Measurements from ENCODE around the gene SLAIN2. TPM values are rescaled to one million over a fixed set of nuclear protein-coding genes. Genes with fewer than 3 reads are reported as not detected.

Gene SLAIN2
- total RNA-seq, 1 experiment from 2014 or later, result 64.6 TPM

GRCh38 chr4:48346594-48346993, 5.3 kb downstream of the SLAIN2 start:
- H3K27me3 ChIP-seq (ENCODE audit: low read length), result no peaks in the 10 kb centered on the region
- H3K4me1 ChIP-seq (ENCODE audit: low read length), result peaks cover 27% of the 10 kb centered on the region

GRCh38 chr4:48347282-48347921, 6.1 kb downstream of the SLAIN2 start:
- Histone ChIP-seq H3K9me3 (ENCODE audit: low read length) (no peaks in the 10 kb centered on the region), H3K4me1 (ENCODE audit: low read length) (peaks cover 27% of the 10 kb centered on the region), H4K20me1 (ENCODE audit: insufficient read depth, low read depth, low read length) (peaks cover 15% of the 10 kb centered on the region; the same call in 1 of the 2 replicates), H3K9me2 (replicated peaks; ENCODE audit: insufficient read depth, low read length) (no peaks in the 10 kb centered on the region), H3K9ac (ENCODE audit: low read length) (no peak overlapping the region), H3K4me3 (ENCODE audit: low read length) (no peak overlapping the region), H3K27ac (ENCODE audit: low read length) (no peak overlapping the region), H3K79me2 (ENCODE audit: low read length) (peaks cover 99% of the 10 kb centered on the region), H3K4me2 (ENCODE audit: low read depth, low read length, poor library complexity, severe bottlenecking) (no peak overlapping the region), H3K27me3 (ENCODE audit: low read length) (no peaks in the 10 kb centered on the region), H2AFZ (ENCODE audit: low read length) (no peak overlapping the region), H3K36me3 (ENCODE audit: insufficient read depth, low read length) (no peaks in the 10 kb centered on the region; the same call in 1 of the 2 replicates)
- DNase-seq, result no peak

More at GRCh38 chr4:48346594-48346993, 5.3 kb downstream of the SLAIN2 start:
- no peak overlapping the region for H3K4me2 ChIP-seq (ENCODE audit: low read depth, low read length, poor library complexity, severe bottlenecking)
- H3K4me3 ChIP-seq (ENCODE audit: low read length), result no peak overlapping the region
- H4K20me1 ChIP-seq (ENCODE audit: insufficient read depth, low read depth, low read length), result peaks cover 19% of the 10 kb centered on the region; the same call in 1 of the 2 replicates
- DNase-seq, result no peak
- no peak overlapping the region for H2AFZ ChIP-seq (ENCODE audit: low read length)
- no peak overlapping the region for H3K9ac ChIP-seq (ENCODE audit: low read length)
- H3K9me3 ChIP-seq (ENCODE audit: low read length), result no peaks in the 10 kb centered on the region
- no peak overlapping the region for H3K27ac ChIP-seq (ENCODE audit: low read length)
- peaks cover 99% of the 10 kb centered on the region for H3K79me2 ChIP-seq (ENCODE audit: low read length)
- H3K9me2 ChIP-seq (replicated peaks; ENCODE audit: insufficient read depth, low read length), result no peaks in the 10 kb centered on the region
- no peaks in the 10 kb centered on the region for H3K36me3 ChIP-seq (ENCODE audit: insufficient read depth, low read length)

- Histone ChIP-seq H2AFZ (ENCODE audit: low read length) (no peak overlapping the region), H3K4me3 (ENCODE audit: low read length) (no peak overlapping the region), H3K9ac (ENCODE audit: low read length) (no peak overlapping the region), H3K27me3 (ENCODE audit: low read length) (no peaks in the 10 kb centered on the region), H3K27ac (ENCODE audit: low read length) (no peak overlapping the region), H3K36me3 (ENCODE audit: insufficient read depth, low read length) (no peaks in the 10 kb centered on the region; the same call in 1 of the 2 replicates), H3K4me2 (ENCODE audit: low read depth, low read length, poor library complexity, severe bottlenecking) (no peak overlapping the region), H3K79me2 (ENCODE audit: low read length) (peaks cover 98% of the 10 kb centered on the region), H4K20me1 (ENCODE audit: insufficient read depth, low read depth, low read length) (no peaks in the 10 kb centered on the region), H3K9me3 (ENCODE audit: low read length) (no peaks in the 10 kb centered on the region), H3K9me2 (replicated peaks; ENCODE audit: insufficient read depth, low read length) (no peaks in the 10 kb centered on the region), H3K4me1 (ENCODE audit: low read length) (peaks cover 5% of the 10 kb centered on the region; the same call in 1 of the 2 replicates)
- no peak for DNase-seq
Measured at GRCh38 chr4:48350871-48351270, 9.5 kb downstream of the SLAIN2 start.

GRCh38 chr4:48352793-48353192, 11.5 kb downstream of the SLAIN2 start:
- Histone ChIP-seq H3K79me2 (ENCODE audit: low read length) (peaks cover 97% of the 10 kb centered on the region), H3K9me2 (replicated peaks; ENCODE audit: insufficient read depth, low read length) (no peaks in the 10 kb centered on the region), H3K4me1 (ENCODE audit: low read length) (peaks cover 5% of the 10 kb centered on the region; the same call in 1 of the 2 replicates), H2AFZ (ENCODE audit: low read length) (no peak overlapping the region), H3K27me3 (ENCODE audit: low read length) (no peaks in the 10 kb centered on the region), H3K36me3 (ENCODE audit: insufficient read depth, low read length) (no peaks in the 10 kb centered on the region; the same call in 1 of the 2 replicates), H3K27ac (ENCODE audit: low read length) (no peak overlapping the region), H3K4me3 (ENCODE audit: low read length) (no peak overlapping the region), H4K20me1 (ENCODE audit: insufficient read depth, low read depth, low read length) (no peaks in the 10 kb centered on the region), H3K9me3 (ENCODE audit: low read length) (no peaks in the 10 kb centered on the region), H3K4me2 (ENCODE audit: low read depth, low read length, poor library complexity, severe bottlenecking) (no peak overlapping the region), H3K9ac (ENCODE audit: low read length) (no peak overlapping the region)
- no peak for DNase-seq

- Histone ChIP-seq H3K9ac (ENCODE audit: low read length) (no peak overlapping the region), H3K36me3 (ENCODE audit: insufficient read depth, low read length) (no peaks in the 10 kb centered on the region; the same call in 1 of the 2 replicates), H2AFZ (ENCODE audit: low read length) (no peak overlapping the region), H3K4me1 (ENCODE audit: low read length) (no peaks in the 10 kb centered on the region), H3K4me3 (ENCODE audit: low read length) (no peak overlapping the region), H3K9me3 (ENCODE audit: low read length) (no peaks in the 10 kb centered on the region), H3K27me3 (ENCODE audit: low read length) (no peaks in the 10 kb centered on the region), H3K9me2 (replicated peaks; ENCODE audit: insufficient read depth, low read length) (no peaks in the 10 kb centered on the region), H4K20me1 (ENCODE audit: insufficient read depth, low read depth, low read length) (no peaks in the 10 kb centered on the region), H3K79me2 (ENCODE audit: low read length) (peaks cover 95% of the 10 kb centered on the region), H3K4me2 (ENCODE audit: low read depth, low read length, poor library complexity, severe bottlenecking) (no peak overlapping the region), H3K27ac (ENCODE audit: low read length) (no peak overlapping the region)
- no peak for DNase-seq
Measured at GRCh38 chr4:48356355-48356754, 15.0 kb downstream of the SLAIN2 start.

- H3K36me3 ChIP-seq (ENCODE audit: insufficient read depth, low read length), result no peaks in the 10 kb centered on the region
- H4K20me1 ChIP-seq (ENCODE audit: insufficient read depth, low read depth, low read length), result no peaks in the 10 kb centered on the region
- DNase-seq, result no peak
- peaks cover 72% of the 10 kb centered on the region for H3K79me2 ChIP-seq (ENCODE audit: low read length)
- no peak overlapping the region for H3K9ac ChIP-seq (ENCODE audit: low read length)
- H2AFZ ChIP-seq (ENCODE audit: low read length), result no peak overlapping the region
- H3K27ac ChIP-seq (ENCODE audit: low read length), result no peak overlapping the region
- no peak overlapping the region for H3K4me3 ChIP-seq (ENCODE audit: low read length)
- H3K27me3 ChIP-seq (ENCODE audit: low read length), result no peaks in the 10 kb centered on the region
- H3K4me2 ChIP-seq (ENCODE audit: low read depth, low read length, poor library complexity, severe bottlenecking), result no peak overlapping the region
- no peaks in the 10 kb centered on the region for H3K4me1 ChIP-seq (ENCODE audit: low read length)
- no peaks in the 10 kb centered on the region for H3K9me2 ChIP-seq (replicated peaks; ENCODE audit: insufficient read depth, low read length)
- H3K9me3 ChIP-seq (ENCODE audit: low read length), result no peaks in the 10 kb centered on the region
Measured at GRCh38 chr4:48360285-48361011, 19.1 kb downstream of the SLAIN2 start.

- H3K36me3 ChIP-seq (ENCODE audit: insufficient read depth, low read length), result no peaks in the 10 kb centered on the region
- H3K4me2 ChIP-seq (ENCODE audit: low read depth, low read length, poor library complexity, severe bottlenecking), result no peak overlapping the region
- DNase-seq, result no peak
- no peak overlapping the region for H3K27ac ChIP-seq (ENCODE audit: low read length)
- H3K9me3 ChIP-seq (ENCODE audit: low read length), result no peaks in the 10 kb centered on the region
- no peak overlapping the region for H2AFZ ChIP-seq (ENCODE audit: low read length)
- H3K4me3 ChIP-seq (ENCODE audit: low read length), result no peak overlapping the region
- no peaks in the 10 kb centered on the region for H3K27me3 ChIP-seq (ENCODE audit: low read length)
- no peak overlapping the region for H3K9ac ChIP-seq (ENCODE audit: low read length)
- no peaks in the 10 kb centered on the region for H4K20me1 ChIP-seq (ENCODE audit: insufficient read depth, low read depth, low read length)
- H3K4me1 ChIP-seq (ENCODE audit: low read length), result peaks cover 2% of the 10 kb centered on the region; the same call in 1 of the 2 replicates
- peaks cover 73% of the 10 kb centered on the region for H3K79me2 ChIP-seq (ENCODE audit: low read length)
- H3K9me2 ChIP-seq (replicated peaks; ENCODE audit: insufficient read depth, low read length), result no peaks in the 10 kb centered on the region
Measured at GRCh38 chr4:48361012-48361400, 19.7 kb downstream of the SLAIN2 start.

- no peaks in the 10 kb centered on the region for H3K9me3 ChIP-seq (ENCODE audit: low read length)
Measured at GRCh38 chr4:48366611-48367010, 25.3 kb downstream of the SLAIN2 start.

More at GRCh38 chr4:48366611-48367010, 25.3 kb downstream of the SLAIN2 start:
- Histone ChIP-seq H3K36me3 (ENCODE audit: insufficient read depth, low read length) (no peaks in the 10 kb centered on the region), H2AFZ (ENCODE audit: low read length) (no peak overlapping the region), H3K4me1 (ENCODE audit: low read length) (peaks cover 13% of the 10 kb centered on the region), H3K27me3 (ENCODE audit: low read length) (no peaks in the 10 kb centered on the region), H3K4me3 (ENCODE audit: low read length) (no peak overlapping the region), H3K4me2 (ENCODE audit: low read depth, low read length, poor library complexity, severe bottlenecking) (no peak overlapping the region), H3K9ac (ENCODE audit: low read length) (no peak overlapping the region), H3K79me2 (ENCODE audit: low read length) (peaks cover 75% of the 10 kb centered on the region), H3K27ac (ENCODE audit: low read length) (no peak overlapping the region), H3K9me2 (replicated peaks; ENCODE audit: insufficient read depth, low read length) (no peaks in the 10 kb centered on the region), H4K20me1 (ENCODE audit: insufficient read depth, low read depth, low read length) (no peaks in the 10 kb centered on the region)
- no peak for DNase-seq

Data from Karpas-422 (cell line).